ENCODE measurements around the gene MDM2. TPM values are rescaled to one million over a fixed set of nuclear protein-coding genes. Genes with fewer than 3 reads are reported as not detected.
"Not testable (repeated sequence)": the region's sequence is repeated elsewhere in the genome, so short reads cannot be mapped to it uniquely, and the experiment has no call there.

Gene MDM2
- total RNA-seq, 4 donors from 2014 or later, result 44.3 to 84.2 (median 70.1) TPM

- ATAC-seq (ENCODE audit: low FRiP score) (no peak), DNase-seq (ENCODE audit: low spot score) (no peak)
- TF ChIP-seq CTCF (IDR thresholded peaks at IDR 0.05), result no peak
Observed at GRCh38 chr12:68854554-68854953, 46.6 kb downstream of the MDM2 start.

DNA sequence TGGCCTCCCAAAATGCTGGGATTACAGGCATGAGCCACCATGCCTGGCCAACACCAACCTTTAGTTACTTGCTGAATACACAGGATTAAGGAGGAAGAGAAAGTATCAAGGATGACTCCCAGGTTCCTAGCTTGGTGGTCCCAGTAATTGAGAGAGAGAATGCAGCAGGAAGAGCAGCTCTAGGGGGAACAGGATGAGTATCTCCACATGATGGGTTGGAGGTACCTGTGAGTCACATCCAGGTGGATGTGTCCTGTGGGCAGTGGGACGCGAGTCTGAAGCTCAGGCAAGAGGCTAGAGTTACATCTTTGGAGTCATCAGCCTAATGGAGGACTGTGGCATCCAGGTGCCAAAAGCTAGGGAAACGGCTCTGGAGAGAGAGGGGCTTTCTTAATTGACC is 47.1 kb downstream of the MDM2 start:
- no peak for DNase-seq (ENCODE audit: low spot score)
- ATAC-seq (ENCODE audit: low FRiP score), result no peak

DNA sequence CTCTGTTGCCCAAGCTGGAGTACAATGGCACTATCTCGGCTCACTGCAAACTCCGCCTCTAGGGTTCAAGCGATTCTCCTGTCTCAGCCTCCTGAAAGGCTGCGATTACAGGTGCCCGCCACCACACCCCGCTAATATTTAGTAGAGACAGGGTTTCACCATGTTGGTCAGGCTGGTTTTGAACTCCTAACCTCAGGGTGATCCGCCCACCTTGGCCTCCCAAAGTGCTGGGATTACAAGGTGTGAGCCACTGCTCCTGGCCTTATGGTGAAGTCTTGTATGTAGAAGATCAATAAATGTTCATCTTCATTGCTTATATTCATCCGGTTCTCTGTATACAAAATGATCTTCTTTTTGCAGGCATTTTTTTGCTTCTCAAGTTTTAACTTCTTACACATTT is 47.8 kb downstream of the MDM2 start:
- no peak for ATAC-seq (ENCODE audit: low FRiP score)
- TF ChIP-seq CTCF (IDR thresholded peaks at IDR 0.05), result no peak

More for the DNA sequence above, 47.1 kb downstream of the MDM2 start:
- no peak for TF ChIP-seq CTCF (IDR thresholded peaks at IDR 0.05)

GRCh38 chr12:68856510-68856909 is 48.5 kb downstream of the MDM2 start:
- DNase-seq (ENCODE audit: low spot score) (no peak), ATAC-seq (ENCODE audit: low FRiP score) (no peak)

More for the DNA sequence above, 47.8 kb downstream of the MDM2 start:
- DNase-seq (ENCODE audit: low spot score), result no peak

DNA sequence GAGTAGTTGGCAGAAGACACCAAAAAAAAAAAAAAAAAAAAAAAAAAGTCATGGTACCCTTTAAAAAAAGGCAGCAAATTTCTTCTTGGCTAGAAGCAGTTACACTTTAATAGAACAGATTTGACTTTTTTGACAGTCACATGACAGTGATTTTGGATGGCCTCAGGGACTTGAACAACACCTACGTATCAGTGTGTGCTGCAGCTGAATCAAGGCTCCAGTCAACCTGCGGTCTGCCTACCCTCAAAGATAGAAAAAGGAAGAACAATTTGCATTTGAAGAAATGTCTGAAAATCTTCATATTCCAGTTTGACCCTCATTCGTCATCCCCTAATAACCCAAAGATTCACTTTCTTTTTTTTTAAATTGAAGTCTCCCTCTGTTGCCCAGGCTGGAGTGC is 53.9 kb downstream of the MDM2 start:
- no peak for ATAC-seq (ENCODE audit: low FRiP score)
- TF ChIP-seq CTCF (IDR thresholded peaks at IDR 0.05), result no peak
- DNase-seq (ENCODE audit: low spot score), result no peak

More at GRCh38 chr12:68856510-68856909, 48.5 kb downstream of the MDM2 start:
- no peak for TF ChIP-seq CTCF (IDR thresholded peaks at IDR 0.05)

DNA sequence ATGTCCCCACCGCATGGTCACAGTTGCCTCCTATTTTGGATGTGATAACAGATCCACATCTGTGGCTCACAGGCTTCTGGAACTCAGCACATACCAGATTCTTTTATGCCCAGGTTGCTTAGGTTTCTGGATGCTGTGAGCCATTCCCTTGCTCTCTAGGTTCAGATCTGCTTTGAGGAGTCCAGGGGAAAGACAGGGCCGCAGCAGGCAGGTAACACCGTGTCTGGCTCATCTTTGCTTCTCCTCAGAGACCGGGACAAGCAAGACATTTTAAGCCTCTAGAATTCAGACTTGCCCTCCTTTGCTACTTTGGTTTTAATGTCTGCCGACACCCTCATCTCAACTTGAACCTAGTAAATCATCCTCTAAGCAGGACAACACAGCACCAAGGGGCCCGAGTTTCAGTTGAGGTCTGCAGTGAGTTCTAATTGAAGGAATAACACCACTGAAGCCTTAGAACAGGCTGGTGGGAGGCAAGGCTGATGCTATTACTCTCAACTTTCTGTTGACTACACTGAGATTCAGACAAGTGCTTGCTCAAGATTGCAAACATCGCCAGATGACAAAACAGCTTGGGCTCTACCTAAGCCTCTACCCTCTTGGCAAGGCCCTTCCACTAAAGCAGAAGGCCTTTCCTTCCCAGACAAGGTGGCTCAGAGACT is 55.3 kb downstream of the MDM2 start:
- no peak for TF ChIP-seq CTCF (IDR thresholded peaks at IDR 0.05)
- DNase-seq (ENCODE audit: low spot score) (no peak), ATAC-seq (ENCODE audit: low FRiP score) (no peak)

GRCh38 chr12:68863886-68864454 is 56.0 kb downstream of the MDM2 start:
- not testable (repeated sequence) for ATAC-seq (ENCODE audit: low FRiP score)

More at GRCh38 chr12:68863886-68864454, 56.0 kb downstream of the MDM2 start:
- DNase-seq (ENCODE audit: low spot score), result not testable (repeated sequence)
